ENCODE results near the gene CYB5R3. TPM values are rescaled to one million over a fixed set of nuclear protein-coding genes. Genes with fewer than 3 reads are reported as not detected.

CYB5R3 gene
- total RNA-seq, 2 donors from 2014 or later = 265 to 288 TPM

DNA sequence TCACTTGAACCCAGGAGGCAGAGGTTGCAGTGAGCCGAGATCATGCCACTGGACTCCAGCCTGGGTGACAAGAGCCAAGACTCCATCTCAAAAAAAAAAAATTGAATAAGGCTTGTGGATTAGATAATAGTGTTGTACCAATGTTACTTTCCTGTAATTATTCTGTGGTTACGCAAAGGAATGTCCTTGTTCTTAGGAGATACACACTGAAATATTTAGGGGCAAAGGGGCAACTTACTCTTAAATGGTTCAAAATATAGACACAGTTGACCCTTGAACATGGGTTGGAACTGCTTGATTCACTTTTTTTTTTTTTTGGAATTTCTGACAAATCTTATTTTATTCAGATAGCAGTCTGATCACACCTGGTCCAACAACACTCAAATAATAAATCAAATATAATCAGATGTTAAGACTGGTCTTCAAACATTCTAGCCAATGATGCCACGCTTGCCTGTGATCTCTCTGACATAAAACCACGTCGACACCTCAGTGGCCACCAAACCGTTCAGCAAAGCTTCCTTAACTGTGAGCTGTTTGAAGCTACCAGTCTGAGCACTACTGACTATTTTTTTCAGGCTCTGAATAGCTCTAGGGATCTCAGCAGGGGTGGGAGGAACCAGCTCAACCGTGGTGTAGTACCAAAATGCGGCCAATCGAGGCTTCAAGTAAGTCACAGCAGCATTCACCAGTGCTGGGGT, 9.5 kb downstream of the CYB5R3 start:
- Histone ChIP-seq H3K36me3 (peaks cover 16% of the 10 kb centered on the region), H3K9me3 (no peaks in the 10 kb centered on the region), H3K4me3 (no peak overlapping the region), H3K27me3 (no peaks in the 10 kb centered on the region), H3K27ac (peak overlapping the region; percentile 37 to 99), H3K4me1 (peaks cover 0 to 71% of the 10 kb centered on the region in 2 donors)
- no peak for TF ChIP-seq CTCF (IDR thresholded peaks at IDR 0.05)
- no peak for DNase-seq (ENCODE audit: low spot score)

- no peak for TF ChIP-seq CTCF (IDR thresholded peaks at IDR 0.05)
- no peak overlapping the region for H3K4me3 ChIP-seq
- H3K9me3 ChIP-seq = no peaks in the 10 kb centered on the region
- H3K4me1 ChIP-seq = peaks cover 0 to 50% of the 10 kb centered on the region in 2 donors
- H3K27me3 ChIP-seq = no peaks in the 10 kb centered on the region
- H3K27ac ChIP-seq = peak overlapping the region; percentile 84 to 86
- no peak for DNase-seq (ENCODE audit: low spot score)
- peaks cover 37% of the 10 kb centered on the region for H3K36me3 ChIP-seq
These were observed 11.6 kb downstream of the CYB5R3 start for GRCh38 chr22:42637555-42637954.

- Histone ChIP-seq H3K4me1 (peaks cover 0 to 50% of the 10 kb centered on the region in 2 donors), H3K27ac (peak overlapping the region; percentile 84 to 86), H3K4me3 (no peak overlapping the region), H3K27me3 (no peaks in the 10 kb centered on the region), H3K36me3 (peaks cover 47% of the 10 kb centered on the region), H3K9me3 (no peaks in the 10 kb centered on the region)
- TF ChIP-seq CTCF (IDR thresholded peaks at IDR 0.05) = no peak
- DNase-seq (ENCODE audit: low spot score) = no peak
These were observed 12.7 kb downstream of the CYB5R3 start for GRCh38 chr22:42636506-42636905.

DNA sequence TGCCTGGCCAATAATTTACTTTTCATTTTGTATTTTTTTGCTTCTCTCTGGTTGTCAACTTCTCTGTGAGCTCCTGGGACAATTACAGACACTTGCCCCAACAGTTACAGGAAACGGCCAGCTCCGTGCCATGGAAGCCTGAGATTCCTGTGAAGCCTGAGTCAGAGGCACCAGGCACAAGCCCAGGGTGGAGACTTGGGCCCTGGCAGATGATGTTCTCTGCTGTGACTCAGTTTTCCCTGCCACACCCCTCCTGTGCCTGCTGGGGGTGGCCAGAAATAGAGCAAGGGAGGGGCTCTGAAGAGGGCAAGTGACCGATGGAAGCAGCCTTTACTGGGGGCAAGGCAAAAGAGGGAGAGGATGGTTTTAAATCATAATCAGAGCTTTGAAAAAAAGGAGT, 13.7 kb downstream of the CYB5R3 start:
- H3K4me1 ChIP-seq = peaks cover 0 to 52% of the 10 kb centered on the region in 2 donors

GRCh38 chr22:42633013-42633412, 16.2 kb downstream of the CYB5R3 start:
- Histone ChIP-seq H3K27me3 (no peaks in the 10 kb centered on the region), H3K36me3 (peaks cover 82% of the 10 kb centered on the region), H3K4me1 (peaks cover 0 to 38% of the 10 kb centered on the region in 2 donors), H3K9me3 (no peaks in the 10 kb centered on the region), H3K4me3 (no peak overlapping the region), H3K27ac (no peak overlapping the region)
- DNase-seq (ENCODE audit: low spot score) = no peak
- TF ChIP-seq CTCF (IDR thresholded peaks at IDR 0.05) = no peak

More for the DNA sequence above, 13.7 kb downstream of the CYB5R3 start:
- no peak for TF ChIP-seq CTCF (IDR thresholded peaks at IDR 0.05)
- Histone ChIP-seq H3K27ac (peak overlapping the region; percentile 84 to 86), H3K4me3 (no peak overlapping the region), H3K9me3 (no peaks in the 10 kb centered on the region), H3K27me3 (no peaks in the 10 kb centered on the region), H3K36me3 (peaks cover 57% of the 10 kb centered on the region)
- peak; percentile 90 for DNase-seq (ENCODE audit: low spot score)

DNA sequence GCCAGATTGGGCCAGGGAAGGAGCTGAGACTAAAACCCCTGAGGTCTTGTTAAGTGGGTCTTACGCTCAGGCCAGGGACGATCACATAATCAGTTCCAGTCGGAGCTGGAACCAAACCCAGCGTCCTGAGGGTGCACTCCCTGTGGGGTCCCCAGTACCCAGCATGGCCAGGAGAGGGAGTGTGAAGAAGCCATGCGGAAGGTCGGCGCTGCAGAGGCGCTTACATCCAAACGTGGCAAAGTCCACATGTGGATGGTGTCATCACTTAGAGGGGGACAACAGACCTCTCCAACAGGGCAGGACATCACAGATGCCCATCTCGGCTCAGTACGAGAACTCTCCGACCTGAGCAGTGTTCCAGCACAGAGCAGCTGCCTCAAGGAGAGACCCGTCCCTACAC, 17.1 kb downstream of the CYB5R3 start:
- peak in 1 of 2 donors; percentile 53 for TF ChIP-seq CTCF (IDR thresholded peaks at IDR 0.05)
- peaks cover 91% of the 10 kb centered on the region for H3K36me3 ChIP-seq
- peaks cover 0 to 34% of the 10 kb centered on the region in 2 donors for H3K4me1 ChIP-seq
- H3K27ac ChIP-seq = peak overlapping the region; percentile 18 to 26
- H3K9me3 ChIP-seq = no peaks in the 10 kb centered on the region
- no peak for DNase-seq (ENCODE audit: low spot score)
- H3K27me3 ChIP-seq = no peaks in the 10 kb centered on the region
- H3K4me3 ChIP-seq = no peak overlapping the region

All from right atrium auricular region (tissue), 2 donors.